Left lung (tissue), 10 donors: ENCODE data around the gene KLC1. TPM values are rescaled to one million over a fixed set of nuclear protein-coding genes. Genes with fewer than 3 reads are reported as not detected.

Experiments
- ATAC-seq: fragments of 200-7000 bp; cut with Tn5 transposase; one replicate; pipeline ENCODE4 v1.9.1; 2020; ENCODE audit warnings: moderate library complexity
- DNase-seq, 4 donors: peaks; one replicate each; pipeline ENCODE4 v3.0.0-alpha.2; 2013 to 2020
- H3K27ac ChIP-seq, 2 donors: fragments of 200-600 bp; sonication (generic) in 1 of 2; one replicate each; pipeline versions ENCODE4 v1.5.0 to v1.8.0; 2020 to 2021
- H3K27me3 ChIP-seq, 2 donors: fragments of 200-600 bp; sonication (generic) in 1 of 2; one replicate each; pipeline versions ENCODE4 v1.5.0 to v1.8.0; 2020 to 2021
- H3K36me3 ChIP-seq, 2 donors: fragments of 200-600 bp; sonication (generic) in 1 of 2; one replicate each; pipeline versions ENCODE4 v1.5.0 to v1.8.0; 2020 to 2021
- H3K4me1 ChIP-seq, 2 donors: fragments of 200-600 bp; one replicate each; pipeline ENCODE4 v1.8.0; 2021
- H3K4me3 ChIP-seq, 2 donors: fragments of 200-600 bp; sonication (generic) in 1 of 2; one replicate each; pipeline versions ENCODE4 v1.5.0 to v1.8.0; 2020 to 2021; ENCODE audit warnings: mild to moderate bottlenecking in 1 of 2
- H3K9me3 ChIP-seq, 2 donors: fragments of 200-600 bp; sonication (generic) in 1 of 2; one replicate each; pipeline versions ENCODE4 v1.5.0 to v1.8.0; 2020 to 2021
- intact Hi-C, 2 donors: fragments of 100-400 bp; cut with DNase I; formaldehyde crosslinking; loops; one replicate each; pipeline versions ENCODE4 v1.11.2 to v1.14.2; 2022
- polyA plus RNA-seq, 6 donors: library from polyadenylated mRNA; unstranded; fragments of 120-200 nt; gene quantifications; one replicate each; pipeline ENCODE4 v1.2.1, GENCODE V29; 2013; ENCODE audit not compliant: insufficient read length in 6 of 6
- total RNA-seq, 2 donors: library from RNA; stranded (reverse); fragmentation: NEBNext Ultra II Directional; extraction: Animal tissue kit (Norgen Biotek cat#: 25700); gene quantifications; one replicate each; pipeline ENCODE4 v1.2.1, GENCODE V29; 2021
- TF ChIP-seq, protein P1 (sequence below), 2 donors: fragments of 200-600 bp; sonication (generic) in 1 of 2; IDR thresholded peaks; one replicate each; pipeline versions ENCODE4 v1.5.0 to v1.8.0; 2021; ENCODE audit warnings: antibody characterized with exemption in 2 of 2
- donor health status: DM: no; HTN: yes; CAD: no.
- donor health status: DM: no; HTN: no; CAD: no.

The KLC1 gene
- total and polyA plus RNA-seq, 8 donors = 126 to 185 (median 156) TPM

DNA sequence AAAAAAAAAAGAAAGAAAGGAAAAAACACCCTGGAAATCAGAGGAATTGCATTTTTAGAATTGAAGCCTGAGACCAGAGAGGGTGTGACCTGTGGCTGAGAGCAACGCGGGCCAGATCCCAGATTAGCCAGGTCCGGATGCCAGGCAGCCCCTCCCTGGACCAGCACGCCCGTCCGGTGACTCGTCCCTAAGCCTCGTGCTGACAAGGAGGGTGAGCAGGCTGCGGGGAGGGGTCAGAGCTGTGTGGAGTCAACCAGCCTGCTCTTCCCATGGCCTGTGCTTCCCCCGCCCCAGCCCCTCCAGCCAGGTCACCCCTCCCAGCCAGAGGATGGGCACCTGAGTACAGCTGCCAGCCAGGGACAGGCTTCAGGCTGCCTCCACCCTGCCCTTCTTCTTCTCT lies 4.2 kb upstream of the KLC1 start:
- DNase-seq = peak in 2 of 4 donors; percentile 82 to 91
- intact Hi-C loops = no loop called here
- H3K27ac ChIP-seq = peak overlapping the region; percentile 78 to 82

DNA sequence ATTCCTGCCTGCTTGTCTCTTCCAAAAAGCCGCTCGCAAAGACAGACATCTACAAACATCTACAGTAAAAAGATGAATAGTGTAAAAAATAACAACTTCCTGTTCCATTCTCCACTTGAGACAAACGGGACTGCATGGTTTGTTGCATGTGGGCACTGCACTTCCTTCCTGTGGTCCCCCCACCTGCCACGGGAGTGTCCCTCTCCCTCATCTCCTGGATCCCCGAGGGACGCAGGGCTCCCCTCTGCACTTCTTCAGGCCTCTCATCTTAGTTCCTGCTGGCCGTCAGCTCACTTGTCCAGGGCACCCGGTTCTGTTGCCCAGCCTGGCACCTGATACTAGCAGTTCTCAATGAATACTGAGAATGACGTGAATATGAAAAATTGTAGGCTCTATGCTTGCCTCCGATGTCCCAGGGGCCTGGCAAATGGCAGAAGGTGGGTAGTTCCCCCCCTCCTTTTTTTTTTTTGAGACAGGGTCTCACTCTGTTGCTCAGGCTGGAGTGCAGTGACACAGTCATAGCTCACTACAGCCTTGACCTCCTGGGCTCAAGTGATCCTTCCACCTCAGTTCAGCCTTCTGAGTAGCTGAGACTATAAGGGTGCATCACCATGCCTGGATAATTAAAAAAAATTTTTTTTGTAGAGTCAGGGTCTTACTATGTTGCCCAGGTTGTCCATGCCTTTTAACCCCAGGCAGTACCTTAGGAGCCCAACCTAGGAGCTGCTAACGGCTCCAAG lies 3.5 kb upstream of the KLC1 start:
- Histone ChIP-seq H3K4me3 (no peak overlapping the region), H3K27me3 (no peaks in the 10 kb centered on the region), H3K9me3 (no peaks in the 10 kb centered on the region), H3K36me3 (no peaks in the 10 kb centered on the region), H3K4me1 (peaks cover 34 to 55% of the 10 kb centered on the region in 2 donors), H3K27ac (peak overlapping the region; percentile 67 to 78)
- TF ChIP-seq, protein P1, sequence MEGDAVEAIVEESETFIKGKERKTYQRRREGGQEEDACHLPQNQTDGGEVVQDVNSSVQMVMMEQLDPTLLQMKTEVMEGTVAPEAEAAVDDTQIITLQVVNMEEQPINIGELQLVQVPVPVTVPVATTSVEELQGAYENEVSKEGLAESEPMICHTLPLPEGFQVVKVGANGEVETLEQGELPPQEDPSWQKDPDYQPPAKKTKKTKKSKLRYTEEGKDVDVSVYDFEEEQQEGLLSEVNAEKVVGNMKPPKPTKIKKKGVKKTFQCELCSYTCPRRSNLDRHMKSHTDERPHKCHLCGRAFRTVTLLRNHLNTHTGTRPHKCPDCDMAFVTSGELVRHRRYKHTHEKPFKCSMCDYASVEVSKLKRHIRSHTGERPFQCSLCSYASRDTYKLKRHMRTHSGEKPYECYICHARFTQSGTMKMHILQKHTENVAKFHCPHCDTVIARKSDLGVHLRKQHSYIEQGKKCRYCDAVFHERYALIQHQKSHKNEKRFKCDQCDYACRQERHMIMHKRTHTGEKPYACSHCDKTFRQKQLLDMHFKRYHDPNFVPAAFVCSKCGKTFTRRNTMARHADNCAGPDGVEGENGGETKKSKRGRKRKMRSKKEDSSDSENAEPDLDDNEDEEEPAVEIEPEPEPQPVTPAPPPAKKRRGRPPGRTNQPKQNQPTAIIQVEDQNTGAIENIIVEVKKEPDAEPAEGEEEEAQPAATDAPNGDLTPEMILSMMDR (IDR thresholded peaks at IDR 0.05) = no peak
- intact Hi-C loops = no loop called here
- no peak for ATAC-seq
- no peak for DNase-seq

More for the DNA sequence above, 4.2 kb upstream of the KLC1 start:
- TF ChIP-seq, protein P1 (IDR thresholded peaks at IDR 0.05) = no peak
- H3K36me3 ChIP-seq = no peaks in the 10 kb centered on the region
- peak; percentile 55 for ATAC-seq
- no peaks in the 10 kb centered on the region for H3K27me3 ChIP-seq
- H3K4me1 ChIP-seq = peaks cover 29 to 48% of the 10 kb centered on the region in 2 donors
- H3K4me3 ChIP-seq = no peak overlapping the region
- H3K9me3 ChIP-seq = no peaks in the 10 kb centered on the region

DNA sequence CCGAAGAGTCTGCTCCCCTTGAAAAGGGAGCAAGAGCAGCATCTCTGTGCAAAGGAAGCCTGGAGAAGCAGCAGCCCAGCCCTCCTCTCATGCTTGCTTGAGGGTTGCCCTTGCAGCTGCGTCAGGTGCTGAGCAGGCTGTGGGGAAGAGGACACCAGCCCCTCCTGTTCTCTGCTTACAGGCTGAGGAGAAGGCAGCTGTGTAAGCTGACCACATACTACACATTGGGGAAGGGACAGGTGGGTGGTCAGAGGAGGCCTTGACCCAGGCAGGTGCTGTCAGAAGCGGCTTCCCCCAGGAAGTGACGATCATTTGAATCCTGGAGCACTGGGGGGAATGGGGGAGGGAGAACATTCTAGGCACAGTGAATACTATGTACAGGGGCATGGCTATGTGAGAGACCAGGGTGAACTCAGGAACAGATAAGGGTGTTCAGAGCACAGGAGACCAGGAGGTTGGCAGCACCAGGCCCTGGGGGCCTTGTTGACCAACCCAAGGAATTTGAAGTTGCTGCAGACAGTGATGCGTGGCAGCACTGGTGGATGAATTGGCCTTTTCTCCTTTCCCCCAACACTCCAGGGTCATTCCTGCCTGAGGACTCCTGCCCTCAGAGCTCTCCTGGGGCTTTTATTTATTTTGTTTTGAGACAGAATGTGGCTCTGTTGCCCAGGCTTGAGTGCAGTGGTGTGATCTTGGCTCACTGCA lies 2.7 kb upstream of the KLC1 start:
- intact Hi-C loops = no loop called here
- Histone ChIP-seq H3K27ac (peak overlapping the region in 1 of 2 donors; percentile 78), H3K36me3 (no peaks in the 10 kb centered on the region), H3K4me1 (peaks cover 37 to 63% of the 10 kb centered on the region in 2 donors), H3K9me3 (no peaks in the 10 kb centered on the region), H3K27me3 (no peaks in the 10 kb centered on the region), H3K4me3 (no peak overlapping the region)
- DNase-seq = no peak
- TF ChIP-seq, protein P1 (IDR thresholded peaks at IDR 0.05) = no peak
- no peak for ATAC-seq

DNA sequence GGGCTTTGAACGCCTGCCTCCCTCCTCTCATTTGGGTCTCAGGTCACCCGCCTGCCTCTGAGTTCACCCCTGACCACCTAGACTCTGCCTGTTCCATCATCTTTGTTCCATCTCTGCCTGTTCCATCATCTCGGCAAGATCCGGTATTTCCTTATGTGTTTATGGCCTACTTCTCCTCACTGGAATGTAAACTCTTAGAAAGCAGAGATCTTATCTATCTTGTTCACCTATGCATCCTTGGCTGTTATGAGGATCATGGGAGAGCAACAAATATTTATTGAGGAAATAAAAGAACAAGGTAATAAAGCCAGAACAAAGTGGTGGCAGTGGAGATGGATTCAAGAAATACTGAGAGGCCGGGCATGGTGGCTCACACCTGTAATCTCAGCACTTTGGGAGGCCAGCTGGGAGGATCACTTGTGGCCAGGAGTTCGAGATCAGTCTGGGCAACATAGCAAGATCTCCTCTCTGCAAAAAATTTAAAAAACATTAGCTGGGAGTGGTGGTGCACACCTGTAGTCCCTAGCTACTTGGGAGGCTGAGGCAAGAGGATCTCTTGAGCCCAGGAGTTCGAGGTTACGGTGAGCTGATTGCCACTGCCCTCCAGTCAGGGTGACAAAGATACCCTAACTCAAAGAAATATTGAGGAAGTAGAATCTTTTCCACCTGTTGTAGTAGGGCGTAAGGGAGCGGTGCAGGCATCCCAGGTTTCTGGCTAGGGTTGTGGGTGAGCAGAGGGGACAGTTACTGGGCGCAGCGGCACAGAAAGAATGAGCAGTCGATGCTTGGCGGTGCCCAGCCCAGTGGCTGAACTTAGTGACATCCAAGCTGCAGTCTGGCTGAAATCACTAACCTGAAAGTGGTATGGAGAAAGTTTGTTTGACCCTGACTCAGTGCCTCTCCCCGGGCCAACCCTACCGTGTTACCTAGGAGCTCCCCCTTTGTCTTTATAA lies 1.7 kb upstream of the KLC1 start:
- Histone ChIP-seq H3K4me3 (no peak overlapping the region), H3K9me3 (no peaks in the 10 kb centered on the region), H3K36me3 (peaks cover 0 to 10% of the 10 kb centered on the region in 2 donors), H3K4me1 (peaks cover 37 to 73% of the 10 kb centered on the region in 2 donors), H3K27me3 (no peaks in the 10 kb centered on the region), H3K27ac (peak overlapping the region; percentile 94 to 98)
- DNase-seq (no peak), ATAC-seq (no peak)
- TF ChIP-seq, protein P1 (IDR thresholded peaks at IDR 0.05) = no peak
- intact Hi-C loops = no loop called here
